Measurements from ENCODE around the gene LRRC56.

The LRRC56 gene

GRCh38 chr11:536841-537621 lies at the start of gene LRRC56:
TSS of gene LRRC56 (plus strand) at chr11:537527. CDS start at chr11:540685, 3,158 bp downstream.
- DNase-seq (ENCODE audit: insufficient read length, low spot score) (peak; percentile 99), FAIRE-seq (peak; percentile 96)

GRCh38 chr11:487571-488021 lies 49.7 kb upstream of the LRRC56 start:
- DNase-seq (ENCODE audit: insufficient read length, low spot score) (no peak), FAIRE-seq (no peak)

- DNase-seq (ENCODE audit: insufficient read length, low spot score) = no peak
- FAIRE-seq = no peak
Measured at GRCh38 chr11:488062-488461, 49.3 kb upstream of the LRRC56 start.

- no peak for DNase-seq (ENCODE audit: insufficient read length, low spot score)
Measured at GRCh38 chr11:488579-488978, 48.7 kb upstream of the LRRC56 start.

GRCh38 chr11:488992-489391 lies 48.3 kb upstream of the LRRC56 start:
- FAIRE-seq = no peak
- DNase-seq (ENCODE audit: insufficient read length, low spot score) = no peak

More at GRCh38 chr11:488579-488978, 48.7 kb upstream of the LRRC56 start:
- FAIRE-seq = no peak

- no peak for FAIRE-seq
Measured at GRCh38 chr11:489610-490185, 47.6 kb upstream of the LRRC56 start.

GRCh38 chr11:490186-490929 lies 47.0 kb upstream of the LRRC56 start:
- FAIRE-seq (no peak), DNase-seq (ENCODE audit: insufficient read length, low spot score) (no peak)

More at GRCh38 chr11:489610-490185, 47.6 kb upstream of the LRRC56 start:
- no peak for DNase-seq (ENCODE audit: insufficient read length, low spot score)

- DNase-seq (ENCODE audit: insufficient read length, low spot score) (no peak), FAIRE-seq (no peak)
Measured at GRCh38 chr11:490930-491260, 46.4 kb upstream of the LRRC56 start.

- DNase-seq (ENCODE audit: insufficient read length, low spot score) (no peak), FAIRE-seq (no peak)
Measured at GRCh38 chr11:491358-491757, 46.0 kb upstream of the LRRC56 start.

GRCh38 chr11:492427-493226 lies 44.7 kb upstream of the LRRC56 start:
- no peak for DNase-seq (ENCODE audit: insufficient read length, low spot score)
- FAIRE-seq = no peak

- DNase-seq (ENCODE audit: insufficient read length, low spot score) = no peak
- FAIRE-seq = no peak
Measured at GRCh38 chr11:494761-495536, 42.4 kb upstream of the LRRC56 start.

GRCh38 chr11:495537-495931 lies 41.8 kb upstream of the LRRC56 start:
- FAIRE-seq (no peak), DNase-seq (ENCODE audit: insufficient read length, low spot score) (no peak)

GRCh38 chr11:496834-497564 lies 40.3 kb upstream of the LRRC56 start:
- DNase-seq (ENCODE audit: insufficient read length, low spot score) = no peak
- no peak for FAIRE-seq

GRCh38 chr11:497565-498296 lies 39.6 kb upstream of the LRRC56 start:
- FAIRE-seq (no peak), DNase-seq (ENCODE audit: insufficient read length, low spot score) (no peak)

GRCh38 chr11:498297-499181 lies 38.8 kb upstream of the LRRC56 start:
- no peak for DNase-seq (ENCODE audit: insufficient read length, low spot score)
- no peak for FAIRE-seq

GRCh38 chr11:499201-500076 lies 37.9 kb upstream of the LRRC56 start:
- FAIRE-seq = no peak
- DNase-seq (ENCODE audit: insufficient read length, low spot score) = no peak

All from GM19239 (cell line).